CD8-positive, alpha-beta memory T cell (primary cell): ENCODE data around the gene SIM1. TPM values are rescaled to one million over a fixed set of nuclear protein-coding genes. Genes with fewer than 3 reads are reported as not detected.

Experiments used
- CTCF ChIA-PET: fragments of 350-600 bp; sonication (Branson Sonifier 250); formaldehyde crosslinking; loops from one replicate; lab custom pipeline; 2021; ENCODE audit warnings: antibody characterized with exemption; lab: Charles Lee
- POLR2A ChIA-PET: fragments of 350-600 bp; sonication (Branson Sonifier 250); formaldehyde crosslinking; loops from one replicate; lab custom pipeline; 2021; ENCODE audit warnings: antibody characterized with exemption; lab: Charles Lee
- DNase-seq, 5 donors: peaks; one replicate each; pipeline versions ENCODE4 v3.0.0 to v3.0.0-alpha.2; 2020 to 2022; ENCODE audit warnings: mixed read lengths in 1 of 5
- H3K27ac ChIP-seq: one replicate; pipeline ENCODE4 v1.7.0; 2013; ENCODE audit warnings: low read depth, mild to moderate bottlenecking, low read length, moderate library complexity
- H3K27me3 ChIP-seq: 2 replicates; pipeline ENCODE4 v1.7.0; 2013; ENCODE audit warnings: low read length, mild to moderate bottlenecking; ENCODE audit not compliant: insufficient read depth, poor library complexity, severe bottlenecking
- H3K36me3 ChIP-seq: 2 replicates; pipeline ENCODE4 v1.7.0; 2013; ENCODE audit warnings: mild to moderate bottlenecking, low read length, moderate library complexity; ENCODE audit not compliant: insufficient read depth
- H3K4me1 ChIP-seq: 2 replicates; pipeline ENCODE4 v1.7.0; 2013; ENCODE audit warnings: mild to moderate bottlenecking, low read length, moderate library complexity; ENCODE audit not compliant: insufficient read depth
- H3K4me3 ChIP-seq: 2 replicates; pipeline ENCODE4 v1.7.0; 2013; ENCODE audit warnings: mild to moderate bottlenecking, low read length
- H3K9me3 ChIP-seq: 2 replicates; pipeline ENCODE4 v1.7.0; 2013; ENCODE audit warnings: mild to moderate bottlenecking, low read length
- H3K27ac Mint-ChIP-seq, 8 donors: one replicate each; pipeline ENCODE4 v1.8.0; 2020 to 2021; ENCODE audit warnings: mixed read lengths in 8 of 8, mild to moderate bottlenecking in 6 of 8, inconsistent platforms in 3 of 8, moderate library complexity in 3 of 8
- H3K27me3 Mint-ChIP-seq, 2 donors: one replicate each; pipeline ENCODE4 v1.8.0; 2020 to 2021; ENCODE audit warnings: mixed read lengths in 2 of 2, mild to moderate bottlenecking in 1 of 2, moderate library complexity in 1 of 2
- H3K36me3 Mint-ChIP-seq, 3 donors: one replicate each; pipeline ENCODE4 v1.8.0; 2020 to 2021; ENCODE audit warnings: mixed read lengths in 3 of 3, inconsistent platforms in 1 of 3, mild to moderate bottlenecking in 1 of 3
- H3K4me1 Mint-ChIP-seq, 3 donors: one replicate each; pipeline ENCODE4 v1.8.0; 2020 to 2021; ENCODE audit warnings: mixed read lengths in 3 of 3, inconsistent platforms in 1 of 3, mild to moderate bottlenecking in 1 of 3
- H3K4me3 Mint-ChIP-seq, 7 donors: one replicate each; pipeline ENCODE4 v1.8.0; 2020 to 2021; ENCODE audit warnings: mixed read lengths in 7 of 7, mild to moderate bottlenecking in 6 of 7, moderate library complexity in 4 of 7, inconsistent platforms in 2 of 7
- H3K9me3 Mint-ChIP-seq, 5 donors: one replicate each; pipeline ENCODE4 v1.8.0; 2020 to 2022; ENCODE audit warnings: mixed read lengths in 5 of 5, mild to moderate bottlenecking in 3 of 5, moderate library complexity in 2 of 5, inconsistent platforms in 1 of 5
- polyA plus RNA-seq: library from polyadenylated mRNA; unstranded; fragments of 300-500 nt; fragmentation: Illumina TruSeq; gene quantifications from one replicate; pipeline ENCODE4 v1.2.3, GENCODE V29; 2021
- total RNA-seq, 2 experiments: library from RNA; stranded (reverse); gene quantifications; one replicate each; pipeline ENCODE4 v1.2.3, GENCODE V29; 2021

Gene SIM1
- total and polyA plus RNA-seq, 3 experiments from 2014 or later = not detected

- CTCF ChIA-PET = no interaction called here
- no peak for DNase-seq
- Mint-ChIP-seq H3K4me1 (peaks cover 0 to 12% (median 10%) of the 10 kb centered on the region in 3 donors), H3K27me3 (peaks cover 2 to 4% of the 10 kb centered on the region in 2 donors), H3K27ac (no peak overlapping the region), H3K36me3 (no peaks in the 10 kb centered on the region), H3K9me3 (peaks cover 0 to 2% (median 0%) of the 10 kb centered on the region in 5 donors), H3K4me3 (no peak overlapping the region)
- H3K4me3 ChIP-seq = no peak overlapping the region
- POLR2A ChIA-PET = no interaction called here
- no peaks in the 10 kb centered on the region for H3K36me3 ChIP-seq
- no peaks in the 10 kb centered on the region for H3K27me3 ChIP-seq
- no peaks in the 10 kb centered on the region for H3K9me3 ChIP-seq
- no peak overlapping the region for H3K27ac ChIP-seq
- no peaks in the 10 kb centered on the region for H3K4me1 ChIP-seq
Observed at GRCh38 chr6:100343316-100344077, 121.2 kb downstream of the SIM1 start.

GRCh38 chr6:100342830-100343229, 121.9 kb downstream of the SIM1 start:
- DNase-seq = no peak
- CTCF ChIA-PET = no interaction called here
- POLR2A ChIA-PET = no interaction called here

GRCh38 chr6:100339574-100340255, 125.0 kb downstream of the SIM1 start:
- no peak for DNase-seq
- CTCF ChIA-PET = no interaction called here
- Histone ChIP-seq H3K36me3 (no peaks in the 10 kb centered on the region), H3K27me3 (peaks cover 4% of the 10 kb centered on the region), H3K27ac (no peak overlapping the region), H3K4me3 (no peak overlapping the region), H3K9me3 (no peaks in the 10 kb centered on the region), H3K4me1 (no peaks in the 10 kb centered on the region)
- H3K4me3 Mint-ChIP-seq = no peak overlapping the region
- H3K27me3 Mint-ChIP-seq = peaks cover 4 to 5% of the 10 kb centered on the region in 2 donors
- POLR2A ChIA-PET = no interaction called here
- H3K36me3 Mint-ChIP-seq = no peaks in the 10 kb centered on the region
- H3K4me1 Mint-ChIP-seq = no peaks in the 10 kb centered on the region
- peaks cover 0 to 1% (median 0%) of the 10 kb centered on the region in 5 donors for H3K9me3 Mint-ChIP-seq
- no peak overlapping the region for H3K27ac Mint-ChIP-seq

More at GRCh38 chr6:100342830-100343229, 121.9 kb downstream of the SIM1 start:
- H3K9me3 Mint-ChIP-seq = peaks cover 0 to 2% (median 0%) of the 10 kb centered on the region in 5 donors
- H3K4me3 ChIP-seq = no peak overlapping the region
- no peak overlapping the region for H3K27ac Mint-ChIP-seq
- peaks cover 0 to 10% (median 5%) of the 10 kb centered on the region in 3 donors for H3K4me1 Mint-ChIP-seq
- H3K27ac ChIP-seq = no peak overlapping the region
- no peaks in the 10 kb centered on the region for H3K4me1 ChIP-seq
- no peak overlapping the region for H3K4me3 Mint-ChIP-seq
- peaks cover 2 to 4% of the 10 kb centered on the region in 2 donors for H3K27me3 Mint-ChIP-seq
- H3K36me3 ChIP-seq = no peaks in the 10 kb centered on the region
- H3K9me3 ChIP-seq = no peaks in the 10 kb centered on the region
- H3K36me3 Mint-ChIP-seq = no peaks in the 10 kb centered on the region
- no peaks in the 10 kb centered on the region for H3K27me3 ChIP-seq

- H3K9me3 ChIP-seq = no peaks in the 10 kb centered on the region
- ChIA-PET CTCF (no interaction called here), POLR2A (no interaction called here)
- Mint-ChIP-seq H3K4me1 (no peaks in the 10 kb centered on the region), H3K27me3 (peaks cover 3 to 4% of the 10 kb centered on the region in 2 donors), H3K36me3 (no peaks in the 10 kb centered on the region), H3K4me3 (no peak overlapping the region), H3K27ac (no peak overlapping the region), H3K9me3 (peaks cover 0 to 1% (median 0%) of the 10 kb centered on the region in 5 donors)
- peaks cover 4% of the 10 kb centered on the region for H3K27me3 ChIP-seq
- no peak overlapping the region for H3K27ac ChIP-seq
- H3K4me3 ChIP-seq = no peak overlapping the region
- no peak for DNase-seq
- H3K36me3 ChIP-seq = no peaks in the 10 kb centered on the region
- no peaks in the 10 kb centered on the region for H3K4me1 ChIP-seq
Observed at GRCh38 chr6:100338090-100338489, 126.6 kb downstream of the SIM1 start.

GRCh38 chr6:100336876-100337275, 127.8 kb downstream of the SIM1 start:
- no peak overlapping the region for H3K27ac Mint-ChIP-seq
- ChIA-PET POLR2A (no interaction called here), CTCF (no interaction called here)
- H3K4me1 ChIP-seq = no peaks in the 10 kb centered on the region
- no peak overlapping the region for H3K27ac ChIP-seq
- H3K4me3 ChIP-seq = no peak overlapping the region
- H3K9me3 ChIP-seq = no peaks in the 10 kb centered on the region
- peaks cover 4% of the 10 kb centered on the region for H3K27me3 ChIP-seq
- peaks cover 2 to 3% of the 10 kb centered on the region in 2 donors for H3K27me3 Mint-ChIP-seq
- no peaks in the 10 kb centered on the region for H3K36me3 ChIP-seq
- H3K9me3 Mint-ChIP-seq = peaks cover 0 to 1% (median 0%) of the 10 kb centered on the region in 5 donors
- no peak overlapping the region for H3K4me3 Mint-ChIP-seq
- H3K36me3 Mint-ChIP-seq = no peaks in the 10 kb centered on the region
- H3K4me1 Mint-ChIP-seq = no peaks in the 10 kb centered on the region
- no peak for DNase-seq

DNA sequence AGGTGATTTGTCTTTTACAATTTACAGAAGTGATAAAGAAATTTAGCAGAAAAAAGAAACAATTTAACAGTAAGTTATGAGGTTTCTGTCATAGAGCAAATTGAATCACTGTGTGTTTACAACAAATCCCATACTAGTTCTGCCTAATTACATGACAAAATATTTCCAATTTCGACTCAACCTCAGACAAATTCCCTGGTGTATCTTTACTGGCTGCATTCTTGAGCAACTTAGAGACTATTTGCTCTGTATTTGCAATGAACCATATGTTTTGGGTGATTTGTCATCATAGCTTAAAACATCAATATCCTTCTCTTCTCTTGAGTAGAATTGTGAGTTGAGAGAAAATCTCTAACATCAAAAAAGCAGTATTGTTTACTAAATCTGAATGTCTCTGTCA, 128.7 kb downstream of the SIM1 start:
- CTCF ChIA-PET = no interaction called here

More for the DNA sequence above, 128.7 kb downstream of the SIM1 start:
- no peaks in the 10 kb centered on the region for H3K36me3 ChIP-seq
- no peaks in the 10 kb centered on the region for H3K9me3 ChIP-seq
- H3K4me1 ChIP-seq = no peaks in the 10 kb centered on the region
- peaks cover 0 to 3% of the 10 kb centered on the region in 2 donors for H3K27me3 Mint-ChIP-seq
- no peak overlapping the region for H3K4me3 Mint-ChIP-seq
- DNase-seq = no peak
- no peaks in the 10 kb centered on the region for H3K36me3 Mint-ChIP-seq
- H3K4me1 Mint-ChIP-seq = no peaks in the 10 kb centered on the region
- H3K27me3 ChIP-seq = peaks cover 4% of the 10 kb centered on the region
- POLR2A ChIA-PET = no interaction called here
- H3K4me3 ChIP-seq = no peak overlapping the region
- no peak overlapping the region for H3K27ac ChIP-seq
- peaks cover 0 to 3% (median 0%) of the 10 kb centered on the region in 5 donors for H3K9me3 Mint-ChIP-seq
- H3K27ac Mint-ChIP-seq = no peak overlapping the region
